GM18519 (cell line): Measurements from ENCODE around the gene PDE4A.

Experiments
- ATAC-seq: cut with Tn5 transposase; IDR thresholded peaks from one replicate; pipeline ENCODE4 v1.9.1; 2021; ENCODE audit warnings: mild to moderate bottlenecking, moderate library complexity; ENCODE audit not compliant: unreplicated experiment, low FRiP score

Gene PDE4A

DNA sequence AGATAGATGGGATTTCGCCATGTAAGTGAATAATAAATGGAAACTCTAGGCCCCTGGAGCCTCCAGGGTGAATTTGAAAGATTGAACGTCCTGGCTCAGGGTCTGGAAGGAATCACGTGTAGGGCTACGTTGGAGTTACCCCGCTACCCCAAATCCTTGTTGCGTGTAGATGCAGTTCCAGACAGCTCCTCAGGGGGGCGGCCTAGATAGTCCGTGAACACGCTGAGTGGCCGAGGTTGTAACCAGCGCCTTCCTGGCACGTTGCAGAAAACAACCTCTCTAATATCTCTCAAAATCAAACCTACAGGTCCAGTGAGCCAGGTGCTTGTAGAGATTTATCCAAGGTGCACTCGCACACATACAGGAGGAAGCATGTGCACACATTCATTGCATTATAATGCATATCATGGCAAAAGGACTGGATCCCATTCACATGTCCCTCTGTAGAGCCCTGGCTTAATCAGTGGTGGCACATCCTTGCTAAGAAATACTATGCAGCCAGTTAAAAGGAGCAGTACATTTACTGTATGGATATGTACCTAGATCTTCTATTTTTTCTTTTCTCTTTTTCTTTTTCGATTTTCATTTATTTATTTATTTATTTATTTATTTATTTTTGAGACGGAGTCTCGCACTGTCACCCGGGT lies 85.4 kb downstream of the PDE4A start:
- ATAC-seq: no peak

DNA sequence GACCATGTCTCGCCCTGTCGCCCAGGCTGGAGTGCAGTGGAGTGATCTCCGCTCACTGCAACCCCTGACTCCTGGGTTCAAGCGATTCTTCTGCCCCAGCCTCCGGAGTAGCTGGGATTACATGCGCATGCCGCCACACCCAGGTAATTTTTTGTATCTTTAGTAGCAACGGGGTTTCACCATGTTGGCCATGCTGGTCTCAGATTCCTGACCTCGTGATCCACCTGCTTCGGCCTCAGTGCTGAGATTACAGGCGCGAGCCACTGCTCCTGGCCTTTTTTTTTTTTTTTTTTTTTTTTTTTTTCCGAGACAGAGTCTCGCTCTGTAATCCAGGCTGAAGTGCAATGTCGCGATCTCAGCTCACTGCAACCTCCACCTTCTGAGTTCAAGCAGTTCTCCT lies 87.7 kb downstream of the PDE4A start:
- ATAC-seq: no peak

DNA sequence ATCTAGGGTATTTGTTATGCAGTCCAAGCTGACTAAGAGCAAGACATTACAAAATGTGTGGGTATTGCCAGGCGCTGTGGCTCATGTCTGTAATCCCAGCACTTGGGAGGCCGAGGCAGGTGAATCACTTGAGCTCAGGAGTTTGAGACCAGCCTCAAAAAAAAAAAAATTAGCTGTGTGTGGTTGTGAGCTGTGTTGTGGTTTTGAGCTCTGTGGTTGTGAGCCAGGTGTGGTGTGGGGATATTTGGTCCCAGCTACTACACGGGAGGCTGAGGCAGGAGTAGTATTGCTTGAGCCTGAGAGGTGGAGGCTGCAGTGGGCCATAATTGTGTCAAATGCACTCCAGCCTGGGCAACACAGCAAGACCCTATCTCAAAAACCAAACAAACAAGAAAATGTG lies 88.4 kb downstream of the PDE4A start:
- no peak for ATAC-seq

DNA sequence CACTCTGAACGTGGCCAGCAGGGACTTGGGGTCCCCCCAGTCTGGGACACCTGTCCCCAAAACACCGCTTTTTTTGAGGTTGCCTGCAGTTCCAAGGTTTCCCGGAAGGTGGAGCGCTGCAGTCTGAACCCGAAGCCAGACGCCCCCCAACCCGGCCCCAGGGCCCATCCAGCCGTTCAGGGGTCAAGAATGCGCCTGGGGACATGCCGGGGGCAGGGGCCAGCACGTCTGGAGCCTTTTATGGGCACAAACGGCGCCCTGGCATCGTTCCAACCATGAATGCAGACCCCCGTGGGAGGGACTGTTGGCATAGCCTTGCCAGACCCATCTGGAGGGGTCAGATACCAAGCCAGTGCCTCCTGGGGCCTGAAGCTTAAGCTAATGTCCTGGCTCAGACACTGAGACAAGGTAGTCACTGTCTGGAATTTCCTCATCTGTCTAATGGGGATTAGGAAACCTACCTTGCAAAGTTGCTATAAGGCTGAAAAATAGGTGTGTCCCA lies 90.0 kb downstream of the PDE4A start:
- no peak for ATAC-seq

DNA sequence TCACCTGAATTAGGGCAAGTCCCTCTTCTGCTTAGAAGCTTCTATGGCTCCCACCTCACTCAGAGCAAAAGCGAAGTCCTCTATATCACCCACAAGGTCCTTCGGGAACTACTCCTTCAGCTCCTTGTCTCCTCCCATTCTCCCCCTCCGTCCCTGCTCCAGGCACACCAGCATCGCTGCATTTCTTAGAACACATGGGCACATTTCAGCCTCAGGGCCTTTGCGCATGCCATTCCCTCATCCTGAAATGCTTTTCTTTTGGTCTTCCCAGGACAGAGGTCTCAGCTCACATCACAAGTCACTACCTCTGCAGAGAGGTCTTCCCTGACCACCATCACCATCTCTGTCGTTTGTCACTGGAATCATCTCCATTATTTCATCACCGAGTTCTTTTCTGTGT lies 92.9 kb downstream of the PDE4A start:
- no peak for ATAC-seq

DNA sequence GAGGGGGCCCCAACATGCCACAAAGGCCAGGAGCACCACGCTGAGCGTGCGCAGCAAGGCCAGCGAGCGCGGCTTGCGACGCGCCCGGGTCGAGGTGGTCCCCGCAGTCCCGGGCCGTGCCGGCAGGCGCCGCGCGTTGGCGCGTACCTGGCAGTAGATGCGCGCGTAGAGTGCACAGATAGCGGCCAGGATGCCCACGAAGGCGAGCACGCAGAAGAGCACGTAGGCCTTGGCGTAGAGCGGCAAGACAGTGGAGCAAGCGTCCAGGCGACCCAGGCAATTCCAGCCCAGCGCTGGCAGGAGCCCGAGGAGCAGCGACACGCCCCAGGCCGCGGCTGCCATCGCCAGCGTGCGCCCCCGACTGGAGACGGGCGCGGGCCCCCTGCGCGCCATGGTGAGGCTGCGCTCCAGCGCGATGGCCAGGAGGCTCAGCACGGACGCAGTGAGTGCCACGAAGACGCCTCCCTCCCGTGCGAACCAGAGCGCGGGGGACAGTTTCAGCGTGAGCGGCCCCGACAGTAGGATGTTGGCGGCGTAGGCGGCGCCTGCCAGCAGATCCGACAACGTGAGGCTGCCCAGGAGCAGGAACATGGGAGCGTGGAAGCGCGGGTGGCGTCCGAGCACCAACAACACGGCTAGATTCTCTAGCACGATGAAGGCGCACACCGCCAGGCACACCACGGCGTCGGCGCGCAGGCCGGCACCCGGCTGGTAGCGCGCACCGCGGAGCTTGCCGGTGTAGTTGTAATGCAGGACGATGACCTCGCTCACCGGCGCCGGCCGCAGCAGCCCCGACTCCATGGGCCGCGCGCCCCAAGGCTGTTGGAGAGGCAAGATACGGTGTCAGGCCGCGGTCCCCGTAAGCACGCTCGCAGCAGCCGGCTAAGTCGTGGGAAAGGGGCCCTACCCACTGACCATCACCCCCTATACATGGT lies 94.1 kb downstream of the PDE4A start:
- ATAC-seq: no peak

DNA sequence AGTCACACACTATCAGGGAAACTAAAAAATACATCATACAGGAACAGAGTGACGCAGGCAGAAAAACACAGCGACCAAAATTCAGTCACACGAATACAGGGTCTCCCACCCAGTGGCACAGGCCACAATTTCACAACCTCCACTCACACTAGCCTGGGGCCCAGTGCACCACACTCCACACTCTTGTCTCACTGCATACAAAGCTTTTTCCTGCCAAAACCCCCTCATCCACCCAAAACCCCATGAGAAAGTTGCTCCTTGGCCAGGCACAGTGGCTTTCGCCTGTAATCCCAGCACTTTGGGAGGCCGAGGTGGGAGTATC lies 95.7 kb downstream of the PDE4A start:
- no peak for ATAC-seq

DNA sequence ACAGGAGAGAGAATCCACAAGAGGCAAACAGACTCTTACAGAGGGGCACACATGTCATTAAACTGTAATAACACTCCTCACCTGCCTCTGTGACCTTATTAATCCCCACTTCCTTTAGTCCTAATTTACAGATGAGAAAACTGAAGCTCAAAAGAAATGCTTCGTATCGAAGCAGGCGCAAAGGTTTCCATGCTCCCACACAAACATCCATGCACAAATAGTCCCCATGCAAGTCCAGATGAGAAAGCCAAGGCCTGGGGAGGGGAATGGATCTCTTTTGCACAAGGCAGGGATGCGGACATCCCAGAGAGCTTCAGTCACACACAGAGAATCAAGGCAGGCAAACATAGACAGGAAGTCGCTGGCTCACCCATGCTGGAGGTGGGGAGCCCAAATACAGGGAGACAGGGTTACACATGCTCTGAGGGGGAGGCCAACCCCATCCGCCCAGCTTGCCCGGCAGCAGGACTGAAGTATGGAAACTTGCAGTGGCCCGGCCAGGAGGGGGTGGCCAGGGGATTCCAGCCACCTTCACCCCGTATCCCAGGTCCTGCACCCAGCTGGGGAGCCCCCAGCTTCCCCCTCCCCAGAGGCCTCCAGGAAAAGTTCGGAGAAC lies 96.4 kb downstream of the PDE4A start:
- no peak for ATAC-seq

DNA sequence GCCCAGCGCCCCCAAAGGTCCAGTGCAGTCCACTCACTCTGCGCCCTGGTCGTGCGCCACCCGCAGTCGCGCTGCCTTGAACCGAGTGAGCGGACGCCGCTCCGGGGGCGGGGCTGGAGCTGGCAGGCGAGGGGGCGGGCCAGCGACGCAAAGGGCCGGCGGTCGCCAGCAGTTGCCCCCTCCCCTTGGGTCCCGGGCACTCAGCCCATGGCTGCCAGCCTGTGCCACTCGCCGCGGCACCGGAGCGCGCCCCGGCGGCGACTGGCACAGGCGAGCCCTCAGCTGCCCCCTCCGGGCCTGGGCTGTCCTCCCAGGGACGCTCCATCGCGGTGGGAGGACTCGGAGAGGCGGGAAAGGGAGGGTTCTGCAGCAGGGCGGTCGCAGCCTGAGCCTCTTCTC lies 97.0 kb downstream of the PDE4A start, which contains the start of gene S1PR5:
S1PR5 (minus strand) TSS at position 87 of the 399 bp plus-strand sequence. CDS start 2,436 bp downstream, outside the sequence.
- ATAC-seq: no peak

DNA sequence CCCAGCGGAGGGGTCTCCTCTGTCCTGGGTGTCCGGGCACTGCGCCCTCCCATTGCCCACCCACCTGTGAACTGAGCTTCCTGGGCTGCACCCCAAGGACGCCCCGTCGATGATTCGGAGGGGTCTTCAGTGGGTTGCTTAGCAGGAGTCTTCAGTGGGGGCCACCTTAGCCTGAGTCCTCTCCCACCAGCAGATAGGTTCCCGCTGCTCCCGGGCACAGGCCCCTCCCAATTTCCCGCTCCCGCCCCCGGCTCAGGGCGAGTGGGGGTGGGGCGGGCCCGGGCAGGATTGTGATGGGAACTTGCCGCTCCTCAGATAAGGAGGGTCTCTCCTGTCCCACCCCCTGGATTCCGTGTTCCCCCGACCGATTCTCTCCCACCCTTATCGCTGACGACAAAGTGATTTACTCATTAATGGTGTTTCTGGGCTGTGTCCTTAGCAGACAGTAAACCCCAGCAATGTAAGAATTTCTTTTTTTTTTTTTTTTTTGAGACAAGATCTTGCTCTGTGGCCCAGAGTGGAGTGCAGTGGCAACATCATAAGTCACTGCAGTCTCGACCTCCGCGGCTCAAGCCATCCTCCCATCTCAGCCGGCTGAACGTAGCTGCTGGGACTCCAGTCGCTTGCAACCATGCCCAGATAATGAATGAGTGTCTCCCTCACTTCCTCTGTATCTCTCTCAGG lies 97.6 kb downstream of the PDE4A start:
- no peak for ATAC-seq

DNA sequence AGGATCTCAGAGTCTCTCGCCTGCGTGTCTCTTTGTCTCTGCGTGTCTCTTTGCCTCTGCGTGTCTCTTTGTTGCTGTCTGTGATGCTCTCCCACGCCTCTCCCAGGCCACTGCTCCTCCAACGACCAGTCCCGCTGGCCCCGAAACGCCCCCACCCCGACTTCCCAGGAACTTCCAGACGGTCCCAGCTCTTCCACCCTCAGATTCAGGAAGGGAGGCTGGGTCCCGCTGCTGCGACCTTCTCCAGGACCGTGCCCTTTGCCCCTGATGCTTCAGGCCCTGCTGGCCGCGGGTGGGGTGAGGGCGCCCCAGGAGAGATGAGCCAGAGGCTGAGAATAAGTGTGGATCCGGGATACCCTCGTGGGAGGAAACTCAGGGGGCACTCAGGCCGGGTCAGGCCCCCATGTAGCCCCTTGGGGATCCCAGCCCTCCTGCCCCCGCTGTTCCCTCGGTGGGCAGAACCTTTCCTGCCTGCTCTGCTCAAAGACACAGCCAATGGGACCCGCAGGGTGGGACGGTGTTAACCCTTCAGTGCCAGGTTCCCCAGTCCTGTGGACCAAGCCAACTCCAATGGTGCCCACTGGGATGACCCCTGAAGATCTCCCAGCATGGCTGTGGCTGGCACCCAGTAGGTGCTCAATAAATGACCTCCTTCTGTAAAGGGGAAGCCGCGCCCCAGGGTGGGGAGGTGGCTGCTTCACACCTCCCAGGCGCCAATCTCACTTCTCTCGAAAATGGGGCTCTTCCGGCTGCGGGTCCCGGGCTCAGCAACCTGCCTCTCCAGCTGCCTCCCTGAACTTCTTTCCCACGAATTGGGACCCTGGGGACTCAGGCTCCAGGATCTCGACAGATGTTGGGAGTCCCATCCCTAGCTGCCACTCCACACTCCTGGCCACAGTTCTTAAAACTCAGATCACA lies 98.4 kb downstream of the PDE4A start:
- ATAC-seq: no peak
